ENCODE measurements around the gene UGT2A3. TPM values are rescaled to one million over a fixed set of nuclear protein-coding genes. Genes with fewer than 3 reads are reported as not detected.

UGT2A3 gene
- total RNA-seq (not detected), polyA plus RNA-seq (not detected)

DNA sequence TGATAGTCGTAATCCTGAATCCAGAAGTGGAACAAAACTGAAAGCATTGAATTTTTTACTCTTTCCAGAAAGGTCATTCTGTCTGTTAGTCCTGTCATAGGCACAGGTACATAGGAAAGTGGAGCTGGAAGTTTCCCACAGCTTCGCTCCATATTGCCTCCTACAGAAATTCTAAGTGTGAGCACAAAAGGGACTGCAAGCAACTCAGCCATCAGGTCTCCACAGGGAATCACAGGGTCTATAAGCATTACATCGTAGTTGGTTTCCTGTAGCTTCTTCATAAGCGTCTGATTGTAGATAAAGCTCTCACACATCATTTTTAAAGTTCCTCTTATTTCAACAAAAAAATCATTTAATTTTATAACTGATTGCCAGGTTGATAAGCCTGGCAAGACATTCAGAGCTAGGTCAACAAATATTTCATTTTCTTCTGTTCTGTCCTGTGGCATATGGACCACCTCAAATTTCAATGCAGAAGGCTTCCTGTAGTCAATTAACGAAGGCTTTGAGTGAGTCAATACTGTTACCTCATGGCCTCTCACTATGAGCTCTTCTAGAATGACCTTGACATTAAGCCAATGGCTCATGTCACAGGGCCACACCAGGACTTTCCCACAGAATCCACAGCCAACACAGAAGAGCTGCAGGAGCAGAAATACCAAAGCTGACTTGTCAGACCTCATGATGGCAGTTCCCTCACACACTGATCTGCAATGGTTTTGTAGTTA is at the start of gene UGT2A3:
Gene UGT2A3, minus strand, starts transcription at position 727 of the 728 bp plus-strand sequence. Its CDS starts 44 bp downstream, at position 683.
- H3K27ac Mint-ChIP-seq = no peak within 1 kb of the TSS
- H3K27me3 ChIP-seq (ENCODE audit: insufficient read depth, low read length, poor library complexity, severe bottlenecking) = no peaks in the 10 kb centered on the region
- CTCF ChIA-PET = no interaction called here
- no peak for DNase-seq
- no peaks in the 10 kb centered on the region for H3K36me3 Mint-ChIP-seq
- POLR2A ChIA-PET = no interaction called here
- H3K4me3 ChIP-seq (ENCODE audit: low read length) = no peak within 1 kb of the TSS
- H3K4me3 Mint-ChIP-seq = no peak within 1 kb of the TSS
- peaks cover 0 to 4% (median 1%) of the 10 kb centered on the region in 5 donors for H3K9me3 Mint-ChIP-seq
- no peaks in the 10 kb centered on the region for H3K4me1 ChIP-seq (ENCODE audit: insufficient read depth, low read length)
- no peaks in the 10 kb centered on the region for H3K27me3 Mint-ChIP-seq
- no peaks in the 10 kb centered on the region for H3K36me3 ChIP-seq (ENCODE audit: insufficient read depth, low read length)
- no peaks in the 10 kb centered on the region for H3K4me1 Mint-ChIP-seq
- H3K9me3 ChIP-seq (ENCODE audit: low read length) = no peaks in the 10 kb centered on the region
- H3K27ac ChIP-seq (ENCODE audit: low read depth, low read length) = no peak within 1 kb of the TSS

DNA sequence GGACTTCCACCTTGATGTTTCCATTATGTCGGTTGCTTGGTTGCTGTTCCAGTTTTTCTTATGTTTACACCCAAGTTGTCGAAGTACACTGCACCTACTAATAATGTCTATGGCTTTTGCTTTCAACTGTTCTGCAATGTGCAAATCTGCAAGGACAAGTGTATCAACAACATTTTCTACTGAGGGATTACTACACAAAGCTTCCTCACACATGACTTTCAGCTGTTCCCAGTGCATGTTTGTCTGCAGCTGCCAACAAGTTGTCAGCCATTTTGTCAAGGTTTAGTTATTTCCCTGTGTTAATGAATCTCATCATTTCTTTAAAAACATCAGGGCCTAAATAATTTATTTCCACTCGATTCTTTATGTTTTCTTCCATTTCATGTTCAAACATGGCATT is 45.4 kb upstream of the UGT2A3 start:
- Histone ChIP-seq H3K27ac (ENCODE audit: low read depth, low read length) (no peak overlapping the region), H3K27me3 (ENCODE audit: insufficient read depth, low read length, poor library complexity, severe bottlenecking) (no peaks in the 10 kb centered on the region), H3K4me3 (ENCODE audit: low read length) (no peak overlapping the region), H3K9me3 (ENCODE audit: low read length) (no peaks in the 10 kb centered on the region), H3K4me1 (ENCODE audit: insufficient read depth, low read length) (no peaks in the 10 kb centered on the region), H3K36me3 (ENCODE audit: insufficient read depth, low read length) (no peaks in the 10 kb centered on the region)
- CTCF ChIA-PET = no interaction called here
- no peak for DNase-seq
- Mint-ChIP-seq H3K36me3 (no peaks in the 10 kb centered on the region), H3K27me3 (peaks cover 1 to 3% of the 10 kb centered on the region in 2 donors), H3K4me1 (no peaks in the 10 kb centered on the region), H3K4me3 (no peak overlapping the region), H3K27ac (no peak overlapping the region), H3K9me3 (peaks cover 0 to 4% (median 0%) of the 10 kb centered on the region in 5 donors)
- POLR2A ChIA-PET = no interaction called here

DNA sequence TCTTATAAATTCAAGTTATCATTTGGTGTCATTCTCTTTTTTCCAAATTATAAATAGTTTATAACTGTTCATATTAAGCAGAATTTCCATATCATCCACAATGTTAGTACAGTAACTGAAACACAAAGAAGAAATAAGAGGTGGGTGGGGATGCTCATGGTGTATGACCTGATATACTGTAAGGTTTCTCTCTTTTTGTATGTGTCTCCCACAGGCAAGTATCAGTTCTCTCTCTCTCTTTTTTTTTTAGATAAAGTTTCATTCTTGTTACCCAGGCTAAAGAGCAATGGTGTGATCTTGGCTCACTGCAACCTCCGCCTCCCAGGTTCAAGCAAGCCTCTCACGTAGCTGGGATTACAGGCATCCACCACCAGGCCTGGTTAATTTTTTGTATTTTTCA is 43.7 kb upstream of the UGT2A3 start:
- POLR2A ChIA-PET = no interaction called here
- Histone ChIP-seq H3K9me3 (ENCODE audit: low read length) (no peaks in the 10 kb centered on the region), H3K27ac (ENCODE audit: low read depth, low read length) (no peak overlapping the region), H3K36me3 (ENCODE audit: insufficient read depth, low read length) (no peaks in the 10 kb centered on the region), H3K4me3 (ENCODE audit: low read length) (no peak overlapping the region), H3K4me1 (ENCODE audit: insufficient read depth, low read length) (no peaks in the 10 kb centered on the region), H3K27me3 (ENCODE audit: insufficient read depth, low read length, poor library complexity, severe bottlenecking) (no peaks in the 10 kb centered on the region)
- H3K4me3 Mint-ChIP-seq = no peak overlapping the region
- CTCF ChIA-PET = no interaction called here
- no peak overlapping the region for H3K27ac Mint-ChIP-seq
- no peaks in the 10 kb centered on the region for H3K36me3 Mint-ChIP-seq
- peaks cover 0 to 4% (median 0%) of the 10 kb centered on the region in 5 donors for H3K9me3 Mint-ChIP-seq
- H3K4me1 Mint-ChIP-seq = no peaks in the 10 kb centered on the region
- DNase-seq = no peak
- H3K27me3 Mint-ChIP-seq = peaks cover 1 to 3% of the 10 kb centered on the region in 2 donors

DNA sequence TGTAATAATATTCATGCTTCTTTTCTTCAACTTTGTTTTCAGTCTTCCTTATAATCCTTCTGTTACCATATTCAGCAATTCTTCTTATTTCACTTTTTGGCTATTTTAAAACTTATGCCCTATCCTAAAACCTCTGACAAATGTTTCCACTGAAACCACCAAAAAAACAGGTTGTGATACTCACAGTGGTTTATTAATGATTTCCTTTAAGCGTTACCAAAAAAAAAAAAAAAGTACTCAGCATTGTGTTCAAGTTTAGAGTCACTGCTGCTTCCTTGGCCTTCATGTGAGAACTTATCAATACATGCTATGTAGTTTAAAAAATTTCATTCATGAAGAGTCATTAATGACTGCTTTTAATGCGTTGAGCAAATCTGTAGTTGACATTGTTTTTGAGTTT is 35.4 kb upstream of the UGT2A3 start:
- Histone ChIP-seq H3K27ac (ENCODE audit: low read depth, low read length) (no peak overlapping the region), H3K9me3 (ENCODE audit: low read length) (no peaks in the 10 kb centered on the region), H3K4me1 (ENCODE audit: insufficient read depth, low read length) (no peaks in the 10 kb centered on the region), H3K36me3 (ENCODE audit: insufficient read depth, low read length) (no peaks in the 10 kb centered on the region), H3K27me3 (ENCODE audit: insufficient read depth, low read length, poor library complexity, severe bottlenecking) (no peaks in the 10 kb centered on the region), H3K4me3 (ENCODE audit: low read length) (no peak overlapping the region)
- no peak overlapping the region for H3K27ac Mint-ChIP-seq
- no peak for DNase-seq
- CTCF ChIA-PET = no interaction called here
- POLR2A ChIA-PET = no interaction called here
- H3K36me3 Mint-ChIP-seq = no peaks in the 10 kb centered on the region
- no peaks in the 10 kb centered on the region for H3K27me3 Mint-ChIP-seq
- no peak overlapping the region for H3K4me3 Mint-ChIP-seq
- H3K9me3 Mint-ChIP-seq = peaks cover 2 to 8% (median 3%) of the 10 kb centered on the region in 5 donors
- H3K4me1 Mint-ChIP-seq = no peaks in the 10 kb centered on the region

DNA sequence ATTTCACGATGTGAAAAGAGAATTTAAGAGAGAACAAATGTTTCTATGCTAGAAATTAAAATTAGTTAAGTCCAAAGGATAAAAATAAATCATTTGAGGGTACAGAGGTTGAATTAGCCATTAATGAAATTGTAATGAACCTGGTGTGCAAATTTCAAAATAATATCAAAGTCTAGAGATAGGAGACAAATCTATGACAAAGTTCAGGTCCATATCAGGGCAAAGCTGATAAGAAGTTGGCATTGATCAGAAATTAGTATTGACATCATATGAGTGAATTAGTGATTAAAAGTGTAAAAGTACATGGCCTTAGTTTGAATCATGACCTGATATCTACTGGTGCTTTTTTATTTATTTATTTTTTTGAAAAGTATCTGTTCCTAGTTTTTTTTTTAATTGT is 33.8 kb upstream of the UGT2A3 start:
- POLR2A ChIA-PET = no interaction called here
- CTCF ChIA-PET = no interaction called here

GRCh38 chr4:68984947-68985346 is 33.3 kb upstream of the UGT2A3 start:
- Histone ChIP-seq H3K36me3 (ENCODE audit: insufficient read depth, low read length) (no peaks in the 10 kb centered on the region), H3K27me3 (ENCODE audit: insufficient read depth, low read length, poor library complexity, severe bottlenecking) (no peaks in the 10 kb centered on the region), H3K4me1 (ENCODE audit: insufficient read depth, low read length) (no peaks in the 10 kb centered on the region), H3K27ac (ENCODE audit: low read depth, low read length) (no peak overlapping the region), H3K9me3 (ENCODE audit: low read length) (no peaks in the 10 kb centered on the region), H3K4me3 (ENCODE audit: low read length) (no peak overlapping the region)
- ChIA-PET CTCF (no interaction called here), POLR2A (no interaction called here)
- peaks cover 2 to 8% (median 3%) of the 10 kb centered on the region in 5 donors for H3K9me3 Mint-ChIP-seq
- H3K36me3 Mint-ChIP-seq = no peaks in the 10 kb centered on the region
- H3K4me1 Mint-ChIP-seq = no peaks in the 10 kb centered on the region
- no peak for DNase-seq
- H3K27ac Mint-ChIP-seq = no peak overlapping the region
- H3K27me3 Mint-ChIP-seq = no peaks in the 10 kb centered on the region
- no peak overlapping the region for H3K4me3 Mint-ChIP-seq

More for the DNA sequence above, 33.8 kb upstream of the UGT2A3 start:
- Histone ChIP-seq H3K36me3 (ENCODE audit: insufficient read depth, low read length) (no peaks in the 10 kb centered on the region), H3K4me1 (ENCODE audit: insufficient read depth, low read length) (no peaks in the 10 kb centered on the region), H3K27me3 (ENCODE audit: insufficient read depth, low read length, poor library complexity, severe bottlenecking) (no peaks in the 10 kb centered on the region), H3K27ac (ENCODE audit: low read depth, low read length) (no peak overlapping the region), H3K4me3 (ENCODE audit: low read length) (no peak overlapping the region), H3K9me3 (ENCODE audit: low read length) (no peaks in the 10 kb centered on the region)
- Mint-ChIP-seq H3K4me1 (no peaks in the 10 kb centered on the region), H3K27me3 (no peaks in the 10 kb centered on the region), H3K4me3 (no peak overlapping the region), H3K9me3 (peaks cover 2 to 8% (median 3%) of the 10 kb centered on the region in 5 donors), H3K27ac (no peak overlapping the region), H3K36me3 (no peaks in the 10 kb centered on the region)
- DNase-seq = no peak

GRCh38 chr4:68963374-68963773 is 11.8 kb upstream of the UGT2A3 start:
- Histone ChIP-seq H3K27me3 (ENCODE audit: insufficient read depth, low read length, poor library complexity, severe bottlenecking) (no peaks in the 10 kb centered on the region), H3K27ac (ENCODE audit: low read depth, low read length) (no peak overlapping the region), H3K36me3 (ENCODE audit: insufficient read depth, low read length) (no peaks in the 10 kb centered on the region), H3K9me3 (ENCODE audit: low read length) (no peaks in the 10 kb centered on the region), H3K4me3 (ENCODE audit: low read length) (no peak overlapping the region), H3K4me1 (ENCODE audit: insufficient read depth, low read length) (no peaks in the 10 kb centered on the region)
- no peak for DNase-seq
- H3K27ac Mint-ChIP-seq = no peak overlapping the region
- H3K4me3 Mint-ChIP-seq = no peak overlapping the region
- H3K36me3 Mint-ChIP-seq = no peaks in the 10 kb centered on the region
- H3K27me3 Mint-ChIP-seq = no peaks in the 10 kb centered on the region
- ChIA-PET CTCF (no interaction called here), POLR2A (no interaction called here)
- H3K4me1 Mint-ChIP-seq = no peaks in the 10 kb centered on the region
- peaks cover 0 to 4% (median 2%) of the 10 kb centered on the region in 5 donors for H3K9me3 Mint-ChIP-seq

- Mint-ChIP-seq H3K27ac (no peak overlapping the region), H3K4me1 (no peaks in the 10 kb centered on the region), H3K4me3 (no peak overlapping the region), H3K9me3 (peaks cover 0 to 4% (median 2%) of the 10 kb centered on the region in 5 donors), H3K27me3 (no peaks in the 10 kb centered on the region), H3K36me3 (no peaks in the 10 kb centered on the region)
- ChIA-PET CTCF (no interaction called here), POLR2A (no interaction called here)
- Histone ChIP-seq H3K36me3 (ENCODE audit: insufficient read depth, low read length) (no peaks in the 10 kb centered on the region), H3K27ac (ENCODE audit: low read depth, low read length) (no peak overlapping the region), H3K9me3 (ENCODE audit: low read length) (no peaks in the 10 kb centered on the region), H3K4me3 (ENCODE audit: low read length) (no peak overlapping the region), H3K4me1 (ENCODE audit: insufficient read depth, low read length) (no peaks in the 10 kb centered on the region), H3K27me3 (ENCODE audit: insufficient read depth, low read length, poor library complexity, severe bottlenecking) (no peaks in the 10 kb centered on the region)
- no peak for DNase-seq
Observed at GRCh38 chr4:68962868-68963267, 11.3 kb upstream of the UGT2A3 start.
